Peyer's patch (tissue), 4 donors: ENCODE data around the gene CEND1.

Source experiments
- POLR2A ChIP-seq, 2 donors: fragments of 450-650 bp; IDR thresholded peaks; one replicate each; pipeline ENCODE4 v1.5.1; 2017; ENCODE audit warnings: antibody characterized with exemption in 2 of 2, mild to moderate bottlenecking in 2 of 2, moderate library complexity in 2 of 2
- TF ChIP-seq, protein P1 (sequence below), 6 experiments: fragments of 450-650 bp in 4 of 6; fragments of 200-600 bp in 2 of 6; sonication (generic) in 1 of 6; IDR thresholded peaks; one replicate each; pipeline ENCODE4 v1.5.1; 2017 to 2019; ENCODE audit warnings: antibody characterized with exemption in 6 of 6, mild to moderate bottlenecking in 3 of 6, moderate library complexity in 1 of 6

DNA sequence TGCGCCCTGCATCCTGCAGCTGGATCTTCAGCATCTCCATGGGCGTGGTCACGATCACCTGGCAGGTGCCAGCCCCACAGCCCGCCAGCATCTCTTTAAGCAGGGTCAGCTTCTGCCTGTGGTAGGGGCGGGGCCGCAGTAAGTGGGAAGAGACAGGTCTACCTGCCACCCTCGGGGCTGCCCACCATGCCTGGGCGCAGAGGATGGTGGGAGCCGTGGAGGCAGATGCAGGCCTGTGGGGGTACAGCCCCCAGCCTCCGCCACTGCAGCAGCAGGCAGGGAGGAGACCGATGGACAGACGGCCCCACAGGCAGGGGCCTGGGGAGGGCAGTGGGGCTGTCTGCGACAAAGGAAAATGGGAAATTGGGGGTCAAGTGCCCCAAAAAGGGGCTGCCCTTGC, 3.0 kb upstream of the CEND1 start:
- TF ChIP-seq, protein P1, sequence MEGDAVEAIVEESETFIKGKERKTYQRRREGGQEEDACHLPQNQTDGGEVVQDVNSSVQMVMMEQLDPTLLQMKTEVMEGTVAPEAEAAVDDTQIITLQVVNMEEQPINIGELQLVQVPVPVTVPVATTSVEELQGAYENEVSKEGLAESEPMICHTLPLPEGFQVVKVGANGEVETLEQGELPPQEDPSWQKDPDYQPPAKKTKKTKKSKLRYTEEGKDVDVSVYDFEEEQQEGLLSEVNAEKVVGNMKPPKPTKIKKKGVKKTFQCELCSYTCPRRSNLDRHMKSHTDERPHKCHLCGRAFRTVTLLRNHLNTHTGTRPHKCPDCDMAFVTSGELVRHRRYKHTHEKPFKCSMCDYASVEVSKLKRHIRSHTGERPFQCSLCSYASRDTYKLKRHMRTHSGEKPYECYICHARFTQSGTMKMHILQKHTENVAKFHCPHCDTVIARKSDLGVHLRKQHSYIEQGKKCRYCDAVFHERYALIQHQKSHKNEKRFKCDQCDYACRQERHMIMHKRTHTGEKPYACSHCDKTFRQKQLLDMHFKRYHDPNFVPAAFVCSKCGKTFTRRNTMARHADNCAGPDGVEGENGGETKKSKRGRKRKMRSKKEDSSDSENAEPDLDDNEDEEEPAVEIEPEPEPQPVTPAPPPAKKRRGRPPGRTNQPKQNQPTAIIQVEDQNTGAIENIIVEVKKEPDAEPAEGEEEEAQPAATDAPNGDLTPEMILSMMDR (IDR thresholded peaks at IDR 0.05), result no peak
- no peak for TF ChIP-seq POLR2A (IDR thresholded peaks at IDR 0.05)
